T-helper 1 cell treated with Interleukin-12 subunit alpha and Interleukin-12 subunit beta and Interleukin-4 antibody, amounts not matched to agents 30 μg/mL and 1 μg/mL, for 36 hours (primary cell): Measurements from ENCODE around the gene ADAMTS14.

ENCODE experiments used
- H3K27ac Mint-ChIP-seq: one replicate; pipeline ENCODE4 v1.8.0; 2021; ENCODE audit warnings: mild to moderate bottlenecking, mixed read lengths
- H3K27me3 Mint-ChIP-seq: one replicate; pipeline ENCODE4 v1.8.0; 2021; ENCODE audit warnings: low read depth, mixed read lengths
- H3K36me3 Mint-ChIP-seq: one replicate; pipeline ENCODE4 v1.8.0; 2021; ENCODE audit warnings: low read depth, mixed read lengths
- H3K4me1 Mint-ChIP-seq: one replicate; pipeline ENCODE4 v1.8.0; 2021; ENCODE audit warnings: low read depth, mixed read lengths
- H3K4me3 Mint-ChIP-seq: one replicate; pipeline ENCODE4 v1.8.0; 2021; ENCODE audit warnings: mild to moderate bottlenecking, moderate library complexity, mixed read lengths
- H3K9me3 Mint-ChIP-seq: one replicate; pipeline ENCODE4 v1.8.0; 2021; ENCODE audit warnings: mixed read lengths

The ADAMTS14 gene

DNA sequence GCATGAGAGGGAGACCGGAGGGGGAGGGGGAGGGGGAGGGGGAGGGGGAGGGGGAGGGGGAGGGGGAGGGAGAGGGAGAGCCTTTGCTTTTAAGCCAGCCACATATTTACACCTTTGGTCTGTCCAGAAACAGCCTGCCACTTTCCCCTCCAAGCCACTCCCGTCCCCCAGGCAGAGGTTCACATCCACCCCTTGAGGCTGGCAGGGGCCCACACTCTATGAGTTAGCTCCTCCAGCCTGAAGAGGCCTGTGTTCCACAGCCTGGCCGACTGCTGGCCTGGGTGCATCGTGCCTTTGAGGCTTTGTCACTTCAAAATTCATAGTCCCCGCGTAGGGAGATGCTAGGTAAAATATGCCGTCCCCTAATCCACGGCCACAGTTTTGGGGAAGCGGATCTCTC lies 16.5 kb downstream of the ADAMTS14 start:
- Mint-ChIP-seq H3K27ac (no peak overlapping the region), H3K27me3 (peaks cover 4% of the 10 kb centered on the region), H3K36me3 (no peaks in the 10 kb centered on the region), H3K4me1 (no peaks in the 10 kb centered on the region), H3K4me3 (no peak overlapping the region), H3K9me3 (no peaks in the 10 kb centered on the region)

DNA sequence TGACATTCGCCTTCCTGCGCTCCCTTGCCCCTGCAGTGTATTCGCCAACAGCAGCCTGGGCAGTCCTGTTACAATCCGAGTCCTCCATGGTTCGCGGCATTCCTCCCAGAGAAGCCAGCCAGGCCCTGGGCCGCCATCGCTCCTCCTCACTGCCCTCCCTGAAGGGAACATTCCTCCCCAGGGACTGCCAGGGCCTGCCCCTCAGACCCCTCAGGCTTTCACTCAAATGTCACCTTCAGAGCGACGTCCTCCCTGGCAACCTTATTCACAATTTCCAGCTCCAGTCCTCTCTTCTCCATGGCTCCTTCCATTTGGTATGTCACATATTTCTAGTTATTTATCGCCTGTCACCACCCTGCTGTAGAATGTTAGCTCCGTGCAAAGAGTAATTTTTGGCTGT lies 17.4 kb downstream of the ADAMTS14 start:
- Mint-ChIP-seq H3K27ac (no peak overlapping the region), H3K9me3 (no peaks in the 10 kb centered on the region), H3K36me3 (no peaks in the 10 kb centered on the region), H3K27me3 (peaks cover 4% of the 10 kb centered on the region), H3K4me3 (no peak overlapping the region), H3K4me1 (no peaks in the 10 kb centered on the region)

GRCh38 chr10:70690589-70690988 lies 18.3 kb downstream of the ADAMTS14 start:
- Mint-ChIP-seq H3K9me3 (no peaks in the 10 kb centered on the region), H3K27ac (no peak overlapping the region), H3K36me3 (no peaks in the 10 kb centered on the region), H3K4me1 (no peaks in the 10 kb centered on the region), H3K27me3 (peaks cover 4% of the 10 kb centered on the region), H3K4me3 (no peak overlapping the region)

GRCh38 chr10:70691611-70692010 lies 19.3 kb downstream of the ADAMTS14 start:
- no peaks in the 10 kb centered on the region for H3K36me3 Mint-ChIP-seq
- no peak overlapping the region for H3K27ac Mint-ChIP-seq
- no peak overlapping the region for H3K4me3 Mint-ChIP-seq
- H3K9me3 Mint-ChIP-seq, result no peaks in the 10 kb centered on the region
- H3K4me1 Mint-ChIP-seq, result no peaks in the 10 kb centered on the region
- peaks cover 4% of the 10 kb centered on the region for H3K27me3 Mint-ChIP-seq

DNA sequence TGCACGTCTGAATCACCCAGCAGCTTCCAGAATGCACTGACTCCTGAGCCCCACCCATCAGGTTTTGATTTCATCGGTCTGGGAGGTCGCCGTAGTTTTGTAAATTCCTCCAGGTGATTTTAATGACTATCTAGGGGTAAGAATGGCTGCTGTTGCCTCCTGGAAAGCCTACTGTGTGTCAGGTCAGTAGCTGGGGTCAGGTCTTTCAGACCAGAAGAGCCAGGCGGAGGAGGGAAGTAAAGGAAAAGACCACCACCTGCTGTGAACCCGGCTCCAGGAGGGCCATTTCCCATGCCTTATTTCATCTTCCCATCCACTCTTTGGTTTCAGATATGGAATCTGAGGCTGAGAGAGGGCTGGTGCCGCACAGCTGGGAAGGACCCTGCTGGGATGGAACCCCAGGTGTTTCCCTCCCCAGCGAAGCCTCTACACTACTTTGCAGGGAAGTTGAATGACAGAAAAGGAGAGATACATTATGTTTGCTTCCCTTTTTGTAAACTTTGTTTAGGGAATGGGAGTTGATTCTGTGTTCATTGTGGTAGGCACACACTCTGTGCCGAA lies 19.8 kb downstream of the ADAMTS14 start:
- no peaks in the 10 kb centered on the region for H3K4me1 Mint-ChIP-seq
- H3K27ac Mint-ChIP-seq, result no peak overlapping the region
- H3K4me3 Mint-ChIP-seq, result no peak overlapping the region
- no peaks in the 10 kb centered on the region for H3K9me3 Mint-ChIP-seq
- no peaks in the 10 kb centered on the region for H3K36me3 Mint-ChIP-seq
- peaks cover 4% of the 10 kb centered on the region for H3K27me3 Mint-ChIP-seq

DNA sequence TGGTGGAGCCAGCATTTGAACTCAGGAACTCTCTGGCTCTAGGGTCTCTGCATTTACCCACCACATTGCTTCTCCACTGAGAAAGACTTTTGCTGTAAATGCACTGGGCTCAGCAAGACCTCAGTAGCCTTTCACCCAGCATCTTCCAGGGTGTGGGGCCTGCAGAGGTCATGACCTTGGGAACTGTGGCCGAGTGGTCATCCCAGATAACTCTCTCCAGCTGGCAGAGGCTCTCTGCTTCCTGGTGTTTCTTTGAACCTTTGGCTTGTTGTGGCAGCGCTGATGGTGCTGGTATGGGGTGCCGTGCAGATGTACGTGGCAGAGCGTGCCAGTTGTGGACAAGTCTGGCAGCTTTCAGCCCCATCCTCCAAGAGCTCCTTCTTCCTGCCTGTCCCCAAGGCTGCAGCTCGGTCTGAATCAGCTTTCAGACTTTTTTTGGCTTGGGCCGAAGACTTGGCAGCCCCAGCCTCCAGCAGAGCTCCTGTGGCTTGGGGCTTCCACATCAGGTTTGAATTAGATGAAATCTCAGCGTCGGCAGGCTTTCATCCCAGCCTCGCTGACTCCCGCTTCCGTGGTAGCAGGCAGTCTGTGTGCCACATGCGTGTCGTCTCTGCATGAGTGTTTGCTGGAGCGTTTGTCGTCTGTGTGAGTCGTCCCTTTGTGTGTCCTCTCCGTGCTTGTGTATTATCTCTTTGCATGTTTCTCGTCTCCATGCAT lies 21.5 kb downstream of the ADAMTS14 start:
- H3K4me3 Mint-ChIP-seq, result no peak overlapping the region
- no peaks in the 10 kb centered on the region for H3K4me1 Mint-ChIP-seq
- peaks cover 4% of the 10 kb centered on the region for H3K27me3 Mint-ChIP-seq
- H3K36me3 Mint-ChIP-seq, result no peaks in the 10 kb centered on the region
- H3K9me3 Mint-ChIP-seq, result no peaks in the 10 kb centered on the region
- H3K27ac Mint-ChIP-seq, result no peak overlapping the region

- Mint-ChIP-seq H3K27ac (no peak overlapping the region), H3K4me1 (no peaks in the 10 kb centered on the region), H3K27me3 (peaks cover 4% of the 10 kb centered on the region), H3K4me3 (no peak overlapping the region), H3K9me3 (no peaks in the 10 kb centered on the region), H3K36me3 (no peaks in the 10 kb centered on the region)
Observed at GRCh38 chr10:70694418-70695141, 22.3 kb downstream of the ADAMTS14 start.

DNA sequence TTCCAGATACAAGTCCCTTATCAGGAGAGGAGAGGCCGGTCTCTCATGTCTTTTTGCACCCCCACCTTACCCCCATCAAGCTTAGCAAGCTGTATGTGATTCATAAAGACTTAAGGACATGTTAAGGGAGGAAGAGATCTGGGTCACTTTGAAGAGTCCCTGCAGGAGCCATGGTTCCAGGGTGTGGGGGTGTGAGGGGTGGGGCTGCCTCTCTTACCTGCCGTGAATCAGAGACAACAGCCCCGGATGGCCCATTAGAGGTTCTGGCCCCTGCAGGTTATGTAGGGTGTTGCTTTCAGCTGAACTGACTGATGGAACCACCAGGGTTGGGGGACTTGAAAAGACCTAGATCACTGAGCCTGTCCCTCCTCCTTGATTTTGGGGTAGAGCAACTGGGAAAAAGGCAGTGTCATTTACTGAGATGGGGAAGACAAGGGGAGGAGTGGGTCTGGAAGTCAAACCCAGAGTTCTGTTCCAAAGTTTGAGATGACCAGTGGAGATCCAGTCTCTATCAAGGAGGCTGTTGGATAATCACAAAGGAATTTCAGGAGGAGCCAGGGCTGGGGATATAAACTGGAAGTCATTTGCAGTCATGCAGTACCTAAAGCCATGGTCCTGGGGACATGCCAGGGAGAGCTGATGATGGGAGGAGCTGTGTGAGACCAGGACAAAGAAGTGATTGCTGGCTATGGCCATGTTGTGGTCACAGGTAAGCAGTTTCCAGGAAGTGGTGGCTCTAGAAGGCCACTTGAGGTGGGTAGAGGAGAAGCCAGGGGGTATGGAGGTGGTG lies 23.1 kb downstream of the ADAMTS14 start:
- H3K36me3 Mint-ChIP-seq, result no peaks in the 10 kb centered on the region
- peaks cover 4% of the 10 kb centered on the region for H3K27me3 Mint-ChIP-seq
- no peak overlapping the region for H3K4me3 Mint-ChIP-seq
- no peaks in the 10 kb centered on the region for H3K9me3 Mint-ChIP-seq
- no peaks in the 10 kb centered on the region for H3K4me1 Mint-ChIP-seq
- no peak overlapping the region for H3K27ac Mint-ChIP-seq

GRCh38 chr10:70698211-70698610 lies 25.9 kb downstream of the ADAMTS14 start:
- Mint-ChIP-seq H3K4me3 (no peak overlapping the region), H3K4me1 (no peaks in the 10 kb centered on the region), H3K27me3 (no peaks in the 10 kb centered on the region), H3K9me3 (no peaks in the 10 kb centered on the region), H3K36me3 (no peaks in the 10 kb centered on the region), H3K27ac (no peak overlapping the region)

- H3K9me3 Mint-ChIP-seq, result no peaks in the 10 kb centered on the region
- no peak overlapping the region for H3K4me3 Mint-ChIP-seq
- no peaks in the 10 kb centered on the region for H3K36me3 Mint-ChIP-seq
- H3K27ac Mint-ChIP-seq, result no peak overlapping the region
- H3K27me3 Mint-ChIP-seq, result no peaks in the 10 kb centered on the region
- no peaks in the 10 kb centered on the region for H3K4me1 Mint-ChIP-seq
Observed at GRCh38 chr10:70699063-70699658, 26.9 kb downstream of the ADAMTS14 start.

GRCh38 chr10:70699659-70700174 lies 27.4 kb downstream of the ADAMTS14 start:
- Mint-ChIP-seq H3K27ac (no peak overlapping the region), H3K36me3 (no peaks in the 10 kb centered on the region), H3K9me3 (no peaks in the 10 kb centered on the region), H3K4me3 (no peak overlapping the region), H3K27me3 (no peaks in the 10 kb centered on the region), H3K4me1 (no peaks in the 10 kb centered on the region)

DNA sequence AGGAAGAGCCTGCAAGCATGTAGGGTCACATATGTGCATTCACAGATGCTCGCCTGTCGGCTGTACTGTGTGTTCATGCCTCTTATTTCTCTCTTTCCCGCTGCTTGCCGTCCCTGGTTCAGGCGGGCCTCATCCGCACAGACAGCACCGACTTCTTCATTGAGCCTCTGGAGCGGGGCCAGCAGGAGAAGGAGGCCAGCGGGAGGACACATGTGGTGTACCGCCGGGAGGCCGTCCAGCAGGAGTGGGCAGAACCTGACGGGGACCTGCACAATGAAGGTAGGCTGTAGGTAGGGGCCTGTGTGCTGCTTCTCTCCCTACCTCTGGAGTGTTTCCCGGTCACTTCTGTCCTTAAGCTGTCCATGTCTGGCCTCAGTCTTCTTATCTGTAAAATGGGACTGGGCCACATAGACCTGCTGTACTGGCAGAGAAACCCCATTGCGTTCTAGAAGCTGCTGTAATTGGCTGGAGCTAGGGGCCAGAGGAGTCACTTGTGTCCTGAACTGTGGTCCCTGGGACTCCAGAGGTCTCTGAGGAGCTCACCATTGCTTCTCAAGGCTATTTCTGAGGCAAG lies 30.0 kb downstream of the ADAMTS14 start:
- Mint-ChIP-seq H3K4me1 (no peaks in the 10 kb centered on the region), H3K27ac (no peak overlapping the region), H3K9me3 (no peaks in the 10 kb centered on the region), H3K27me3 (no peaks in the 10 kb centered on the region), H3K4me3 (no peak overlapping the region), H3K36me3 (no peaks in the 10 kb centered on the region)

- H3K4me1 Mint-ChIP-seq, result no peaks in the 10 kb centered on the region
- H3K27me3 Mint-ChIP-seq, result no peaks in the 10 kb centered on the region
- H3K4me3 Mint-ChIP-seq, result no peak overlapping the region
- H3K27ac Mint-ChIP-seq, result no peak overlapping the region
- no peaks in the 10 kb centered on the region for H3K36me3 Mint-ChIP-seq
- no peaks in the 10 kb centered on the region for H3K9me3 Mint-ChIP-seq
Observed at GRCh38 chr10:70704211-70704610, 31.9 kb downstream of the ADAMTS14 start.
